Measurements from ENCODE around the gene GPR45. TPM values are rescaled to one million over a fixed set of nuclear protein-coding genes. Genes with fewer than 3 reads are reported as not detected.

The GPR45 gene, protein sequence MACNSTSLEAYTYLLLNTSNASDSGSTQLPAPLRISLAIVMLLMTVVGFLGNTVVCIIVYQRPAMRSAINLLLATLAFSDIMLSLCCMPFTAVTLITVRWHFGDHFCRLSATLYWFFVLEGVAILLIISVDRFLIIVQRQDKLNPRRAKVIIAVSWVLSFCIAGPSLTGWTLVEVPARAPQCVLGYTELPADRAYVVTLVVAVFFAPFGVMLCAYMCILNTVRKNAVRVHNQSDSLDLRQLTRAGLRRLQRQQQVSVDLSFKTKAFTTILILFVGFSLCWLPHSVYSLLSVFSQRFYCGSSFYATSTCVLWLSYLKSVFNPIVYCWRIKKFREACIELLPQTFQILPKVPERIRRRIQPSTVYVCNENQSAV
- total RNA-seq (not detected in 2 replicates), polyA plus RNA-seq (not detected in 2 replicates)

DNA sequence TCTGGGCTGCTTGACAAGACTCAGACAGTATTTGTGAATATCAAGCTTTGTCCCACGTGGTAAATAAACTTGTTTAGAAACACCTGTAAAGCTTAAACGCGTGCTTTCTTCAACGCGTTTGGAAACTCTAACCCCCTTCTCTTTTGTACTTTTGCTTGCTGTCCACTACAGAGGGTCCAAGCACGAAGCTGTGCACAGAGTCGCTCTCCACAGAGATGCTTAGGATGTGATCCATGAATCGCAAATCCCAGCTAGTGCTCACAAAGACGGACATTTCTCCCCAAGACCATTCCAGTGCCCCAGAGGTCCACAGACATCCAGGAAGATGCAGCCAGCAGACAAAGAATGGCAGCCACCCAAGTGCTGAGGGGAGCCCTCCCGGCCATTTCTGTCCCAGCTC, at the start of gene GPR45:
Gene GPR45, plus strand, starts transcription at position 301 of the 400 bp plus-strand sequence. CDS start 116 bp downstream, outside the sequence.
- no peak within 1 kb of the TSS for H3K4me3 ChIP-seq
- no peaks in the 10 kb centered on the region for H3K27me3 ChIP-seq
- TF ChIP-seq, protein P1, sequence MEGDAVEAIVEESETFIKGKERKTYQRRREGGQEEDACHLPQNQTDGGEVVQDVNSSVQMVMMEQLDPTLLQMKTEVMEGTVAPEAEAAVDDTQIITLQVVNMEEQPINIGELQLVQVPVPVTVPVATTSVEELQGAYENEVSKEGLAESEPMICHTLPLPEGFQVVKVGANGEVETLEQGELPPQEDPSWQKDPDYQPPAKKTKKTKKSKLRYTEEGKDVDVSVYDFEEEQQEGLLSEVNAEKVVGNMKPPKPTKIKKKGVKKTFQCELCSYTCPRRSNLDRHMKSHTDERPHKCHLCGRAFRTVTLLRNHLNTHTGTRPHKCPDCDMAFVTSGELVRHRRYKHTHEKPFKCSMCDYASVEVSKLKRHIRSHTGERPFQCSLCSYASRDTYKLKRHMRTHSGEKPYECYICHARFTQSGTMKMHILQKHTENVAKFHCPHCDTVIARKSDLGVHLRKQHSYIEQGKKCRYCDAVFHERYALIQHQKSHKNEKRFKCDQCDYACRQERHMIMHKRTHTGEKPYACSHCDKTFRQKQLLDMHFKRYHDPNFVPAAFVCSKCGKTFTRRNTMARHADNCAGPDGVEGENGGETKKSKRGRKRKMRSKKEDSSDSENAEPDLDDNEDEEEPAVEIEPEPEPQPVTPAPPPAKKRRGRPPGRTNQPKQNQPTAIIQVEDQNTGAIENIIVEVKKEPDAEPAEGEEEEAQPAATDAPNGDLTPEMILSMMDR (IDR thresholded peaks at IDR 0.05; ENCODE audit: low read depth, low read length): no peak
- H3K36me3 ChIP-seq: no peaks in the 10 kb centered on the region
- H3K27ac ChIP-seq: no peak within 1 kb of the TSS
- H3K4me1 ChIP-seq (ENCODE audit: low read depth): no peaks in the 10 kb centered on the region
- DNase-seq (ENCODE audit: low read depth in 1 of 2, low spot score in 1 of 2): no peak
- H3K9me3 ChIP-seq (ENCODE audit: low read depth): no peaks in the 10 kb centered on the region

DNA sequence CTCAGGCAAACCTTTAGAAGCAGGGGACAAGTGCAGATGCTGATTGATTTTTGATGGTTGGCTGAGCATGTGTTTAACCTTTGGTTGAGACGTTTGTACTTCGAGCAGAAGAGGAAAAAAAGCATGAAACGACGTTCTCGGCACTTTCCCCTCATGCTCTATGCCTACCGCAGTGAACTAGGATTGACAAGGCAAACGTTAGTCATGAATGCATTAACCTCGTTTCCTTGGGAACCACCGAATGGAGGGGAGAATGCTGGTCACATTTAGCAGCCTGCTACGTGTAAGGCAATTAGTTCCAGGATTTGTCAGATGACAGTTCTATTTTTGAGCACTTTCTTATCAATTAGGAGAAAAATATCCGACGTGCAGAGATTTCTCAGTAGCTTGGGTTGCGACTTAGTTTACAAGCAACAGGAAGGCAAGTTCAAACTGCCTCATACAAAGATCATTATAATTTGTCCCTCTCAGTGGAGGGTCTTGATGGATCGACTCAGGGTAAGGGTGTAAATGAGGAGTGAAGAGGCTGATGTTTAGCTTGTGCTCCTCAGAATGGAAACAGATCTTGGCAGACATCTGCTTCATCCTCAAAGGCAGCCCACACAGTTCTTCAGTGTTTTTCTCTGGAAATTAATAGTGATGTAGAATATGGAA, 47.4 kb upstream of the GPR45 start:
- DNase-seq (ENCODE audit: low read depth in 1 of 2, low spot score in 1 of 2): no peak
- Histone ChIP-seq H3K4me1 (ENCODE audit: low read depth) (peaks cover 6% of the 10 kb centered on the region), H3K9me3 (ENCODE audit: low read depth) (no peaks in the 10 kb centered on the region), H3K27ac (no peak overlapping the region), H3K4me3 (no peak overlapping the region), H3K27me3 (no peaks in the 10 kb centered on the region), H3K36me3 (no peaks in the 10 kb centered on the region)
- TF ChIP-seq, protein P1 (IDR thresholded peaks at IDR 0.05; ENCODE audit: low read depth, low read length): no peak

DNA sequence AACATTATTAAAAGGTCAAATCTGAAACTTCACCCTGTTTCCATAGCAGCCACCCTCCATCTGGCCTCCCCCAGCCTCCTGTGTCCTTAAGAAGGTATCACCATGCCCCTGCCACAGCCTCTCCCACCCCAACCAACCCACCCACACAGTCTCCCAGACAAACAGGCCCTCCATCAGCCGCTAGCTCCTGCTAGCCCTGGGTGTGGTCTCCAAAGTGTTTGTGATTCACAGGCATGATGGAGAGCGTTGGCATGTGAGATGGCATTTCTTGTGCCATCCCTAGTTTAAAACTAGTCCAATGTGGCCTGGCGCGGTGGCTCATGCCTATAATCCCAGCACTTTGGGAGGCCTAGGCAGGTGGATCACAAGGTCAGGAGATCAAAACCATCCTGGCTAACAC, 44.9 kb upstream of the GPR45 start:
- peaks cover 6% of the 10 kb centered on the region for H3K4me1 ChIP-seq (ENCODE audit: low read depth)
- H3K36me3 ChIP-seq: no peaks in the 10 kb centered on the region
- DNase-seq (ENCODE audit: low read depth in 1 of 2, low spot score in 1 of 2): no peak
- H3K4me3 ChIP-seq: no peak overlapping the region
- TF ChIP-seq, protein P1 (IDR thresholded peaks at IDR 0.05; ENCODE audit: low read depth, low read length): no peak
- H3K27me3 ChIP-seq: no peaks in the 10 kb centered on the region
- no peaks in the 10 kb centered on the region for H3K9me3 ChIP-seq (ENCODE audit: low read depth)
- no peak overlapping the region for H3K27ac ChIP-seq

DNA sequence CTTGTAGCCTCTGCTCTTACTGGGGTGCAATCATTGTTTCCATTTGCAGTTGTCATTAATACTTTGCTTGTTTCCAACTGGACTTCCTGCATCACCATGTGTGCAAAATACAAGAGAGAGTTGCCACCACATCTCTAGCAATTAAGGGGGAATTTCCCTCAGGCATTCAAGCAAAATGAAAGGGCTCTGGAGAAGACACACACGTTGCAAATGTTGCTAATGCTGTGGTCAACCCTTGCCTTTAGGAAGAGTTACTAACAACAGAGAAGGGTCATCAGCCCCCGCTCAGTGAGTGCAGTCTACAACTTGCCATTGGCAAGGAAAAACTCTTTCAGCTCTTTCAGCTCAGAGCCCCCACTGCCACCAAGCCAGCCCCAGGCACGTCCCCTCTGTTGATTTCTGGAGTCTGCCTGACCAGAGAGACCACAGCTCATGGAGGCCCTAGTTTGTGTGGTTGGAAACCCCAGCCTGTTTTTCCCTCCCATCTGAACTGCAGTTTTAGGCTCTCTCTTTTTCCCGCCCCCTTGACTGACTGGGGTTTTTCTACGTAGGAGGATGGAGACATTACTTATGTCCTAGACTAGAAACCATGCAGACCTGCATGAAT, 25.9 kb upstream of the GPR45 start:
- DNase-seq (ENCODE audit: low read depth in 1 of 2, low spot score in 1 of 2): no peak
- TF ChIP-seq, protein P1 (IDR thresholded peaks at IDR 0.05; ENCODE audit: low read depth, low read length): no peak

DNA sequence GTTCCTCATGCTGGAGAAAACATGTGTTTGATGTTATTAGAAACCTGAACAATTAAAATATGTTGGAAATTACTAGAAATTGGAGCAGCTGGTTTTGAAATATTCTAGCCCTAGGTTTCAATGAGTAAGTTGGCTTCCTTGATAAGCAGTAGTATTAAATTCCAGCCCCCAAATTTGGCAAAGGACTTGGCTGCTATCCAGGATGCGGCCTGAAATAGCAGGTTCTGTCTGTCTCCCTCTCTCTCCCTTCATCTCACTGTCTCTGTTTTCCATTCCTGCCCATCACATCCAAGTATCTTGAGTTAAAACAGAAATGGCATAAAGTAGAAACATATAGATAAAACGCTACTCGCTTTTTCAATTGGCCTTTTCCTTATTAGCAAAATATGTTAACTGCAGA, 20.9 kb upstream of the GPR45 start:
- Histone ChIP-seq H3K4me1 (ENCODE audit: low read depth) (peaks cover 4% of the 10 kb centered on the region), H3K4me3 (no peak overlapping the region), H3K36me3 (no peaks in the 10 kb centered on the region), H3K9me3 (ENCODE audit: low read depth) (no peaks in the 10 kb centered on the region), H3K27me3 (no peaks in the 10 kb centered on the region), H3K27ac (no peak overlapping the region)
- peak in 1 of 2 donors; percentile 16 for DNase-seq (ENCODE audit: low read depth in 1 of 2, low spot score in 1 of 2)
- TF ChIP-seq, protein P1 (IDR thresholded peaks at IDR 0.05; ENCODE audit: low read depth, low read length): no peak

More for the DNA sequence above, 25.9 kb upstream of the GPR45 start:
- Histone ChIP-seq H3K27ac (no peak overlapping the region), H3K9me3 (ENCODE audit: low read depth) (no peaks in the 10 kb centered on the region), H3K4me1 (ENCODE audit: low read depth) (peaks cover 2% of the 10 kb centered on the region), H3K27me3 (no peaks in the 10 kb centered on the region), H3K4me3 (no peak overlapping the region), H3K36me3 (no peaks in the 10 kb centered on the region)
